PC-9 (cell line): ENCODE data around the gene FASTK. TPM values are rescaled to one million over a fixed set of nuclear protein-coding genes. Genes with fewer than 3 reads are reported as not detected.

Source experiments
- BruUV-seq: library from RNA; stranded (reverse); fragments of 400-500 nt; replicated peaks from 2 replicates; lab custom pipeline; 2021; lab: Mats Ljungman, UMichigan
- CTCF ChIA-PET: fragments of 300-600 bp; sonication (Branson Sonifier 250); formaldehyde crosslinking; loops from one replicate; lab custom pipeline; 2022; ENCODE audit warnings: antibody characterized with exemption; lab: Charles Lee
- POLR2A ChIA-PET: fragments of 300-600 bp; sonication (Branson Sonifier 250); formaldehyde crosslinking; loops from one replicate; lab custom pipeline; 2022; ENCODE audit warnings: antibody characterized with exemption; ENCODE audit not compliant: unreplicated experiment; lab: Charles Lee
- DNase-seq, 2 experiments: peaks; one replicate each; pipeline versions ENCODE4 v3.0.0 to v3.0.0-alpha.2; 2015 to 2022; ENCODE audit warnings: mixed read lengths in 1 of 2
- H2AFZ ChIP-seq: fragments of 200-600 bp; sonication (generic); 2 replicates; pipeline ENCODE4 v1.8.1; 2017; ENCODE audit warnings: antibody characterized with exemption
- H3F3A ChIP-seq: fragments of 200-600 bp; sonication (generic); 2 replicates; pipeline ENCODE4 v1.8.1; 2017; ENCODE audit warnings: antibody characterized with exemption, mild to moderate bottlenecking, low read depth; ENCODE audit not compliant: insufficient read depth
- H3K27ac ChIP-seq: fragments of 200-600 bp; sonication (generic); 2 replicates; pipeline ENCODE4 v1.6.1; 2016; ENCODE audit warnings: mixed run types
- H3K27me3 ChIP-seq: fragments of 200-600 bp; sonication (generic); 2 replicates; pipeline ENCODE4 v1.6.1; 2016; ENCODE audit warnings: low read depth, mixed run types; ENCODE audit not compliant: insufficient read depth
- H3K36me3 ChIP-seq: fragments of 200-600 bp; sonication (generic); 2 replicates; pipeline ENCODE4 v1.6.1; 2016; ENCODE audit warnings: low read depth, mixed run types
- H3K4me1 ChIP-seq: fragments of 200-600 bp; sonication (generic); replicated peaks from 2 replicates; pipeline ENCODE4 v1.6.1; 2016; ENCODE audit warnings: mixed run types; ENCODE audit not compliant: insufficient read depth
- H3K4me2 ChIP-seq: fragments of 200-600 bp; sonication (generic); 2 replicates; pipeline ENCODE4 v1.6.1; 2017; ENCODE audit warnings: mixed run types
- H3K4me3 ChIP-seq: fragments of 200-600 bp; sonication (generic); 2 replicates; pipeline ENCODE4 v1.6.1; 2016; ENCODE audit warnings: mixed run types
- H3K79me2 ChIP-seq: fragments of 200-600 bp; sonication (generic); 2 replicates; pipeline ENCODE4 v1.6.1; 2017; ENCODE audit warnings: low read depth, mixed run types
- H3K9me2 ChIP-seq: fragments of 200-600 bp; sonication (generic); 2 replicates; pipeline ENCODE4 v1.8.1; 2017; ENCODE audit warnings: mild to moderate bottlenecking; ENCODE audit not compliant: insufficient read depth
- H3K9me3 ChIP-seq: fragments of 200-600 bp; sonication (generic); 2 replicates; pipeline ENCODE4 v1.8.1; 2016; ENCODE audit warnings: low read depth; ENCODE audit not compliant: insufficient read depth
- H4K20me1 ChIP-seq: fragments of 200-600 bp; sonication (generic); 2 replicates; pipeline ENCODE4 v1.8.1; 2017; ENCODE audit not compliant: insufficient read depth
- EZH2 ChIP-seq: fragments of 200-600 bp; sonication (generic); IDR thresholded peaks from 2 replicates; pipeline ENCODE4 v1.8.0; 2017; ENCODE audit warnings: antibody characterized with exemption, low read depth
- intact Hi-C: fragments of 100-400 bp; cut with micrococcal nuclease; formaldehyde crosslinking; loops from one replicate; pipeline ENCODE4 v1.10.0; 2022; ENCODE audit not compliant: unreplicated experiment
- total RNA-seq: library from RNA; stranded (reverse); gene quantifications from 2 replicates; pipeline ENCODE4 v1.2.3, GENCODE V29; 2021
- TF ChIP-seq, protein P1 (sequence below): fragments of 200-600 bp; sonication (generic); conservative IDR thresholded peaks from 2 replicates; pipeline ENCODE4 v1.6.1; 2017; ENCODE audit warnings: mixed run types, antibody characterized with exemption, mild to moderate bottlenecking, moderate library complexity

FASTK gene
- total RNA-seq, 1 experiment from 2014 or later = 104 TPM

DNA sequence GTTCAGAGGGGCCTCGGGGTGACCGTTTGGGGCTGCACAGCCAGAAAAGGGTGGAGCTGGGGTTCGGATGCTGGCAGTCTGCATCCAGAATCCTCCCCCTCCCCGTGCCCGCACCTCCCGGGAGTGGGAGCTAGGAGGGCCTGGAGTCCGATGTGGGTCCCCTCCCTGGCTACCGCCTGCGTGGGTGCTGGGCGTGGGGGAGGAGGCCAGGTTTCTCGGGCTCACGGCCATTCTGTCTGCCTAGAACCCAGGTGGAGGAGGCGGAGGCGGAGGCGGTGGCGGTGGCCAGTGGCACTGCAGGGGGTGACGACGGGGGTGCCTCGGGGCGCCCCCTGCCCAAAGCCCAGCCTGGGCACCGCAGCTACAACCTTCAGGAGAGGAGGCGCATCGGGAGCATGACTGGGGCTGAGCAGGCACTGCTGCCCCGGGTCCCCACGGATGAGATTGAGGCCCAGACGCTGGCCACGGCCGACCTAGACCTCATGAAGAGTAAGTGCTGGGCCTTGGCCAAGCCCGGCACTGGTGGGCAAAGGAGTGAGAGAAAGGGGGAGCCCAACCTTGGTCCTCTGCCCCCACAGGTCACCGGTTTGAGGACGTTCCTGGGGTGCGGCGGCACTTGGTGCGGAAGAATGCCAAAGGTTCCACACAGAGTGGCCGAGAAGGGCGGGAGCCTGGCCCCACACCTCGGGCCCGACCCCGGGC lies 14.2 kb downstream of the FASTK start:
- Histone ChIP-seq H3K9me2 (no peaks in the 10 kb centered on the region), H3K9me3 (no peaks in the 10 kb centered on the region), H2AFZ (no peak overlapping the region), H3K36me3 (peaks cover 21% of the 10 kb centered on the region), H3K79me2 (peaks cover 23% of the 10 kb centered on the region), H3K4me3 (no peak overlapping the region), H3K4me1 (peaks cover 24% of the 10 kb centered on the region), H3K27me3 (no peaks in the 10 kb centered on the region), H4K20me1 (peaks cover 23% of the 10 kb centered on the region), H3K4me2 (no peak overlapping the region), H3K27ac (no peak overlapping the region), H3F3A (peaks cover 23% of the 10 kb centered on the region; the same call in 1 of the 2 replicates)
- no peak for DNase-seq
- ChIA-PET CTCF (no interaction called here), POLR2A (interaction anchor here (0.6 kb wide), 1 partner anchor 12 kb away, joined by 3 read pairs; no protein-coding TSS in a partner anchor)
- intact Hi-C loops = no loop called here
- TF ChIP-seq, protein P1, sequence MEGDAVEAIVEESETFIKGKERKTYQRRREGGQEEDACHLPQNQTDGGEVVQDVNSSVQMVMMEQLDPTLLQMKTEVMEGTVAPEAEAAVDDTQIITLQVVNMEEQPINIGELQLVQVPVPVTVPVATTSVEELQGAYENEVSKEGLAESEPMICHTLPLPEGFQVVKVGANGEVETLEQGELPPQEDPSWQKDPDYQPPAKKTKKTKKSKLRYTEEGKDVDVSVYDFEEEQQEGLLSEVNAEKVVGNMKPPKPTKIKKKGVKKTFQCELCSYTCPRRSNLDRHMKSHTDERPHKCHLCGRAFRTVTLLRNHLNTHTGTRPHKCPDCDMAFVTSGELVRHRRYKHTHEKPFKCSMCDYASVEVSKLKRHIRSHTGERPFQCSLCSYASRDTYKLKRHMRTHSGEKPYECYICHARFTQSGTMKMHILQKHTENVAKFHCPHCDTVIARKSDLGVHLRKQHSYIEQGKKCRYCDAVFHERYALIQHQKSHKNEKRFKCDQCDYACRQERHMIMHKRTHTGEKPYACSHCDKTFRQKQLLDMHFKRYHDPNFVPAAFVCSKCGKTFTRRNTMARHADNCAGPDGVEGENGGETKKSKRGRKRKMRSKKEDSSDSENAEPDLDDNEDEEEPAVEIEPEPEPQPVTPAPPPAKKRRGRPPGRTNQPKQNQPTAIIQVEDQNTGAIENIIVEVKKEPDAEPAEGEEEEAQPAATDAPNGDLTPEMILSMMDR = no peak
- TF ChIP-seq EZH2 = no peak
- BruUV-seq = no TSS peak

DNA sequence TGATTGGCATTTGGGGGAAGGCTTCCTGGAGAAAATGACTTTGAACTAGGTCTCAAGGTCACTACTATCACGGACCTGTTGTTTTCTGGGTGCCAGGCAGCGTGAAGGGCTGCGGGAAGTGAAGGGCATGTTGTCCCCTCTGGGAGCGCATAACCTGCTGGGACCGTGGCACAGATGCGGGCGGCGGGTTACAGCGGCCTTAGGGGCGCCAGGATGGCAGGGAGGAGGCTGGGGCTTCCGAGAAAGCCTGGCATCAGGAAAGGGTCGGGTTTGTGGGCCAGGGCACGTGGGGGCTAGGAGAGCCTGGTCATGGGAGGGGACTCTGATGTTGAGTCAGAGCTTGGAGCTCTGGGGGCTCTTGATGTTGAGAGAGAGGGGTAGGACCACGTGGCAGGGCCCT lies 15.1 kb downstream of the FASTK start:
- Histone ChIP-seq H3K9me2 (no peaks in the 10 kb centered on the region), H3K27ac (no peak overlapping the region), H2AFZ (no peak overlapping the region), H3K4me2 (no peak overlapping the region), H3K79me2 (peaks cover 32% of the 10 kb centered on the region), H3K27me3 (no peaks in the 10 kb centered on the region), H3K36me3 (peaks cover 21% of the 10 kb centered on the region), H3K9me3 (no peaks in the 10 kb centered on the region), H3K4me1 (peaks cover 33% of the 10 kb centered on the region), H4K20me1 (peaks cover 23% of the 10 kb centered on the region), H3K4me3 (no peak overlapping the region), H3F3A (peaks cover 28% of the 10 kb centered on the region; the same call in 1 of the 2 replicates)
- DNase-seq = no peak
- no peak for TF ChIP-seq EZH2
- TF ChIP-seq, protein P1 = no peak
- POLR2A ChIA-PET = no interaction called here
- CTCF ChIA-PET = no interaction called here
- intact Hi-C loops = no loop called here
- no TSS peak for BruUV-seq

DNA sequence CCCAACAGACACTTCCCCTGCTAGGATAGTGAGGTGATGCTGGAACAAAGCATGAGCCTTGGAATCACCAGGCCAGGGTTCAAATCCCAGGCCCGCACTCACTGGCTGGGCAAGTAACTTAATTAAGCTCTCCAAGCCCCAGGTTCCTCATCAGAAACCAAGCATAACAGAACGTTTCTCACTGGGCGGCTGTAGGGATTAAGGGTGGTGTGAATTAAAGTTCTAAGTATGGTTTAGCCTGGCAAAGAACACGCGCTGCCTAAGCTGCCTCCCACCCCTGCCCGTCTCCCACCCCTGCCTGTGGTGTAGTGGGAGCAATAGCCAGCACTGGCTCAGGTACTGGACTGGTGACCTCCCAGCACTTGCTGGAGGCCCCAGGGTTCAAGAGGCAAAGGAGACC lies 15.6 kb downstream of the FASTK start:
- H4K20me1 ChIP-seq = peaks cover 23% of the 10 kb centered on the region

More for the DNA sequence above, 15.6 kb downstream of the FASTK start:
- Histone ChIP-seq H3K9me2 (no peaks in the 10 kb centered on the region), H3K36me3 (peaks cover 21% of the 10 kb centered on the region), H3K9me3 (no peaks in the 10 kb centered on the region), H2AFZ (no peak overlapping the region), H3K27me3 (no peaks in the 10 kb centered on the region), H3K79me2 (peaks cover 37% of the 10 kb centered on the region), H3F3A (peaks cover 28% of the 10 kb centered on the region; the same call in 1 of the 2 replicates), H3K27ac (no peak overlapping the region), H3K4me1 (peaks cover 36% of the 10 kb centered on the region), H3K4me2 (no peak overlapping the region), H3K4me3 (no peak overlapping the region)
- intact Hi-C loops = no loop called here
- no peak for DNase-seq
- no peak for TF ChIP-seq EZH2
- TF ChIP-seq, protein P1 = no peak
- BruUV-seq = no TSS peak
- ChIA-PET POLR2A (no interaction called here), CTCF (no interaction called here)
